PC-9 (cell line): ENCODE results near the gene IGF2BP1. TPM values are rescaled to one million over a fixed set of nuclear protein-coding genes. Genes with fewer than 3 reads are reported as not detected.

ENCODE experiments used
- BruUV-seq: library from RNA; stranded (reverse); fragments of 400-500 nt; replicated peaks from 2 replicates; lab custom pipeline; 2021; lab: Mats Ljungman, UMichigan
- CTCF ChIA-PET: fragments of 300-600 bp; sonication (Branson Sonifier 250); formaldehyde crosslinking; loops from one replicate; lab custom pipeline; 2022; ENCODE audit warnings: antibody characterized with exemption; lab: Charles Lee
- POLR2A ChIA-PET: fragments of 300-600 bp; sonication (Branson Sonifier 250); formaldehyde crosslinking; loops from one replicate; lab custom pipeline; 2022; ENCODE audit warnings: antibody characterized with exemption; ENCODE audit not compliant: unreplicated experiment; lab: Charles Lee
- DNase-seq, 2 experiments: peaks; one replicate each; pipeline versions ENCODE4 v3.0.0 to v3.0.0-alpha.2; 2015 to 2022; ENCODE audit warnings: mixed read lengths in 1 of 2
- H2AFZ ChIP-seq: fragments of 200-600 bp; sonication (generic); 2 replicates; pipeline ENCODE4 v1.8.1; 2017; ENCODE audit warnings: antibody characterized with exemption
- H3F3A ChIP-seq: fragments of 200-600 bp; sonication (generic); 2 replicates; pipeline ENCODE4 v1.8.1; 2017; ENCODE audit warnings: antibody characterized with exemption, mild to moderate bottlenecking, low read depth; ENCODE audit not compliant: insufficient read depth
- H3K27ac ChIP-seq: fragments of 200-600 bp; sonication (generic); 2 replicates; pipeline ENCODE4 v1.6.1; 2016; ENCODE audit warnings: mixed run types
- H3K27me3 ChIP-seq: fragments of 200-600 bp; sonication (generic); 2 replicates; pipeline ENCODE4 v1.6.1; 2016; ENCODE audit warnings: low read depth, mixed run types; ENCODE audit not compliant: insufficient read depth
- H3K36me3 ChIP-seq: fragments of 200-600 bp; sonication (generic); 2 replicates; pipeline ENCODE4 v1.6.1; 2016; ENCODE audit warnings: low read depth, mixed run types
- H3K4me1 ChIP-seq: fragments of 200-600 bp; sonication (generic); replicated peaks from 2 replicates; pipeline ENCODE4 v1.6.1; 2016; ENCODE audit warnings: mixed run types; ENCODE audit not compliant: insufficient read depth
- H3K4me2 ChIP-seq: fragments of 200-600 bp; sonication (generic); 2 replicates; pipeline ENCODE4 v1.6.1; 2017; ENCODE audit warnings: mixed run types
- H3K4me3 ChIP-seq: fragments of 200-600 bp; sonication (generic); 2 replicates; pipeline ENCODE4 v1.6.1; 2016; ENCODE audit warnings: mixed run types
- H3K79me2 ChIP-seq: fragments of 200-600 bp; sonication (generic); 2 replicates; pipeline ENCODE4 v1.6.1; 2017; ENCODE audit warnings: low read depth, mixed run types
- H3K9me2 ChIP-seq: fragments of 200-600 bp; sonication (generic); 2 replicates; pipeline ENCODE4 v1.8.1; 2017; ENCODE audit warnings: mild to moderate bottlenecking; ENCODE audit not compliant: insufficient read depth
- H3K9me3 ChIP-seq: fragments of 200-600 bp; sonication (generic); 2 replicates; pipeline ENCODE4 v1.8.1; 2016; ENCODE audit warnings: low read depth; ENCODE audit not compliant: insufficient read depth
- H4K20me1 ChIP-seq: fragments of 200-600 bp; sonication (generic); 2 replicates; pipeline ENCODE4 v1.8.1; 2017; ENCODE audit not compliant: insufficient read depth
- EZH2 ChIP-seq: fragments of 200-600 bp; sonication (generic); IDR thresholded peaks from 2 replicates; pipeline ENCODE4 v1.8.0; 2017; ENCODE audit warnings: antibody characterized with exemption, low read depth
- intact Hi-C: fragments of 100-400 bp; cut with micrococcal nuclease; formaldehyde crosslinking; loops from one replicate; pipeline ENCODE4 v1.10.0; 2022; ENCODE audit not compliant: unreplicated experiment
- total RNA-seq: library from RNA; stranded (reverse); gene quantifications from 2 replicates; pipeline ENCODE4 v1.2.3, GENCODE V29; 2021
- TF ChIP-seq, protein P1 (sequence below): fragments of 200-600 bp; sonication (generic); conservative IDR thresholded peaks from 2 replicates; pipeline ENCODE4 v1.6.1; 2017; ENCODE audit warnings: mixed run types, antibody characterized with exemption, mild to moderate bottlenecking, moderate library complexity

The IGF2BP1 gene
- total RNA-seq, 1 experiment from 2014 or later = 57.4 TPM

DNA sequence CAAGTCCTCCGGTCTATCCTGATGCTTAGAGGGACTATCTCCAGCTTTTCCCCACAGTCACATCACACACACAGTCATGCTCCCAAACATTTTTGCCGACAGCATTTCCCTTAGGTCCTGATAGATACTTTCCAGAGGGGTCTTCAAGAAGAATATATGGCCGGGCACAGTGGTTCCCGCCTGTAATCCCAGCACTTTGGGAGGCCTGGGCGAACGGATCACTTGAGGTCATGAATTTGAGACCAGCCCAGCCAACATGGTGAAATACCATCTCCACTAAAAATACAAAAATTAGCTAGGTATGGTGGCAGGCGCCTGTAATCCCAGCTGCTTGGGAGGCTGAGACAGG is 24.5 kb upstream of the IGF2BP1 start:
- H2AFZ ChIP-seq = peak overlapping the region; percentile 6; the same call in 1 of the 2 replicates
- no peak for TF ChIP-seq EZH2
- TF ChIP-seq, protein P1, sequence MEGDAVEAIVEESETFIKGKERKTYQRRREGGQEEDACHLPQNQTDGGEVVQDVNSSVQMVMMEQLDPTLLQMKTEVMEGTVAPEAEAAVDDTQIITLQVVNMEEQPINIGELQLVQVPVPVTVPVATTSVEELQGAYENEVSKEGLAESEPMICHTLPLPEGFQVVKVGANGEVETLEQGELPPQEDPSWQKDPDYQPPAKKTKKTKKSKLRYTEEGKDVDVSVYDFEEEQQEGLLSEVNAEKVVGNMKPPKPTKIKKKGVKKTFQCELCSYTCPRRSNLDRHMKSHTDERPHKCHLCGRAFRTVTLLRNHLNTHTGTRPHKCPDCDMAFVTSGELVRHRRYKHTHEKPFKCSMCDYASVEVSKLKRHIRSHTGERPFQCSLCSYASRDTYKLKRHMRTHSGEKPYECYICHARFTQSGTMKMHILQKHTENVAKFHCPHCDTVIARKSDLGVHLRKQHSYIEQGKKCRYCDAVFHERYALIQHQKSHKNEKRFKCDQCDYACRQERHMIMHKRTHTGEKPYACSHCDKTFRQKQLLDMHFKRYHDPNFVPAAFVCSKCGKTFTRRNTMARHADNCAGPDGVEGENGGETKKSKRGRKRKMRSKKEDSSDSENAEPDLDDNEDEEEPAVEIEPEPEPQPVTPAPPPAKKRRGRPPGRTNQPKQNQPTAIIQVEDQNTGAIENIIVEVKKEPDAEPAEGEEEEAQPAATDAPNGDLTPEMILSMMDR = no peak
- peak overlapping the region; percentile 75 for H3K4me2 ChIP-seq
- peak overlapping the region; percentile 8; the same call in 1 of the 2 replicates for H3K4me3 ChIP-seq
- H3K36me3 ChIP-seq = no peaks in the 10 kb centered on the region
- H3K27me3 ChIP-seq = no peaks in the 10 kb centered on the region
- no peaks in the 10 kb centered on the region for H3K79me2 ChIP-seq
- H3F3A ChIP-seq = peaks cover 21% of the 10 kb centered on the region; the same call in 1 of the 2 replicates
- no peaks in the 10 kb centered on the region for H3K9me3 ChIP-seq
- H3K27ac ChIP-seq = peak overlapping the region; percentile 69
- H3K9me2 ChIP-seq = no peaks in the 10 kb centered on the region
- ChIA-PET POLR2A (interaction anchor here (0.5 to 0.7 kb wide), 2 partner anchors 12 to 92 kb away, joined by 3 to 5 read pairs; no protein-coding TSS in a partner anchor), CTCF (interaction anchor here (0.7 kb wide), 1 partner anchor 67 kb away, joined by 8 read pairs; no protein-coding TSS in a partner anchor)
- H3K4me1 ChIP-seq = peaks cover 27% of the 10 kb centered on the region
- H4K20me1 ChIP-seq = no peaks in the 10 kb centered on the region
- intact Hi-C loops = no loop called here
- TSS peak; percentile 78 for BruUV-seq
- DNase-seq = no peak

DNA sequence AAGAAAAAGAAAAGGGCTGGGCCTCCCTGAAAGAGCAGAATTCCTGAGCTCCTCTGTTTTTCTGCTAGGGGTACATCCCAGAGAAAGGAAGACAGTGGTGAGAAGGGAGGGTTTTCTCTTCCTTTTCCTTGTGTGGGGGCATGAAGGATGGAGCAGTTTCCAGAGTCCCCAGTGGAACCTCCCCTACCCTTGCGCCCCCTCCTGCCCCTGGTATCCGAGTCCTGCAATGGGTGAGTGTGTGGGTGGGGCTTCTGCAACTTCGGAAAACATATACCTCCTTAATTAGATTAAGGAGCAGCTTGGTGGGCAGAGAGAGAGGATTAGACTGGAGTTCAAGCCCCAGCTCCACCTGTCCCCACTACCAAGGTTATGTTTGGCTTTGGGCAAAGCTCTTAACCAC is 23.4 kb upstream of the IGF2BP1 start:
- Histone ChIP-seq H3K27me3 (no peaks in the 10 kb centered on the region), H3K4me1 (peaks cover 27% of the 10 kb centered on the region), H3K4me3 (no peak overlapping the region), H2AFZ (no peak overlapping the region), H3F3A (peaks cover 16% of the 10 kb centered on the region; the same call in 1 of the 2 replicates), H4K20me1 (no peaks in the 10 kb centered on the region), H3K36me3 (no peaks in the 10 kb centered on the region), H3K79me2 (no peaks in the 10 kb centered on the region), H3K27ac (no peak overlapping the region), H3K9me3 (no peaks in the 10 kb centered on the region), H3K9me2 (no peaks in the 10 kb centered on the region), H3K4me2 (no peak overlapping the region)
- ChIA-PET POLR2A (no interaction called here), CTCF (interaction anchor here (0.6 kb wide), 1 partner anchor 24 kb away, joined by 13 read pairs; no protein-coding TSS in a partner anchor)
- no TSS peak for BruUV-seq
- intact Hi-C loops = no loop called here
- DNase-seq = no peak
- TF ChIP-seq, protein P1 = no peak
- no peak for TF ChIP-seq EZH2

DNA sequence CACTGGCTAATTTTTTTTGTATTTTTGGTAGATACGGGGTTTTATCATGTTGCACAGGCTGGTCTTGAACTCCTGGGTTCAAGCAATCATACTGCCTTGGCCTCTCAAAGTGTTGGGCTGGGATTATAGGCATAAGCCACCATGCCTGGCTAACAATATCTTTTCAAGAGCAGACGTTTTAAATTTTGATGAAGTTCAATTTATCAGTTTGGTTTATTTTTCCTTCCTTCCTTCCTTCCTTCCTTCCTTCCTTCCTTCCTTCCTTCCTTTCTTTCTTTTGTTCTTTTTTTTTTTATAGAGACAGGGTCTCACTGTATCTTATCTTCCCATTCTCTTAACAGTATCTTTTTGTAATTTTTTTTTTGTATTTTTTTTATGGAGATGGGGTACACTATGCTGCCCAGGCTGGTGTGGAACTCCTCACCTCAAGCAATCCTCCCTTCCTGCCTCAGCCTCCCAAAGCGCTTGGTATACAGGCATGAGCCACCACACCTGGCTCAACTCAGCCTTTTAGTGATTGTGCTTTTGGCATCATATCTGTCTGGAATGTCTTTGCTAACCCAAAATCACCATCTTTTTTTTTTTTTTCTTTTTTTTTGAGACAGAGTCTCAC is 15.2 kb upstream of the IGF2BP1 start:
- POLR2A ChIA-PET = no interaction called here
- H4K20me1 ChIP-seq = no peaks in the 10 kb centered on the region
- no peak overlapping the region for H2AFZ ChIP-seq
- no peak overlapping the region for H3K4me2 ChIP-seq
- H3K4me3 ChIP-seq = no peak overlapping the region
- H3K4me1 ChIP-seq = no peaks in the 10 kb centered on the region
- H3F3A ChIP-seq = no peaks in the 10 kb centered on the region
- TF ChIP-seq, protein P1 = no peak
- TF ChIP-seq EZH2 = no peak
- no peaks in the 10 kb centered on the region for H3K79me2 ChIP-seq
- H3K9me3 ChIP-seq = no peaks in the 10 kb centered on the region
- CTCF ChIA-PET = no interaction called here
- intact Hi-C loops = no loop called here
- no peak overlapping the region for H3K27ac ChIP-seq
- no peaks in the 10 kb centered on the region for H3K9me2 ChIP-seq
- no peaks in the 10 kb centered on the region for H3K27me3 ChIP-seq
- H3K36me3 ChIP-seq = no peaks in the 10 kb centered on the region
- DNase-seq = no peak
- no TSS peak for BruUV-seq
